22Rv1 (cell line): ENCODE measurements around the gene ASB2.

Source experiments
- H3K27ac ChIP-seq: fragments of 450-650 bp; 2 replicates; pipeline ENCODE4 v1.5.1; 2017
- CTCF ChIP-seq: fragments of 450-650 bp; IDR thresholded peaks from 2 replicates; pipeline ENCODE4 v1.5.1; 2017; ENCODE audit warnings: mild to moderate bottlenecking
- ZFX ChIP-seq: fragments of 450-650 bp; IDR thresholded peaks from 2 replicates; pipeline ENCODE4 v1.6.1; 2017; ENCODE audit warnings: antibody characterized with exemption, borderline replicate concordance

Gene ASB2

GRCh38 chr14:93977790-93978581 is 1.6 kb upstream of the ASB2 start:
- no peak overlapping the region for H3K27ac ChIP-seq

GRCh38 chr14:93977171-93977570 is 801 bp upstream of the ASB2 start:
- TF ChIP-seq ZFX = no peak
- TF ChIP-seq CTCF = no peak
- H3K27ac ChIP-seq = no peak overlapping the region

More at GRCh38 chr14:93977790-93978581, 1.6 kb upstream of the ASB2 start:
- no peak for TF ChIP-seq ZFX
- TF ChIP-seq CTCF = no peak

DNA sequence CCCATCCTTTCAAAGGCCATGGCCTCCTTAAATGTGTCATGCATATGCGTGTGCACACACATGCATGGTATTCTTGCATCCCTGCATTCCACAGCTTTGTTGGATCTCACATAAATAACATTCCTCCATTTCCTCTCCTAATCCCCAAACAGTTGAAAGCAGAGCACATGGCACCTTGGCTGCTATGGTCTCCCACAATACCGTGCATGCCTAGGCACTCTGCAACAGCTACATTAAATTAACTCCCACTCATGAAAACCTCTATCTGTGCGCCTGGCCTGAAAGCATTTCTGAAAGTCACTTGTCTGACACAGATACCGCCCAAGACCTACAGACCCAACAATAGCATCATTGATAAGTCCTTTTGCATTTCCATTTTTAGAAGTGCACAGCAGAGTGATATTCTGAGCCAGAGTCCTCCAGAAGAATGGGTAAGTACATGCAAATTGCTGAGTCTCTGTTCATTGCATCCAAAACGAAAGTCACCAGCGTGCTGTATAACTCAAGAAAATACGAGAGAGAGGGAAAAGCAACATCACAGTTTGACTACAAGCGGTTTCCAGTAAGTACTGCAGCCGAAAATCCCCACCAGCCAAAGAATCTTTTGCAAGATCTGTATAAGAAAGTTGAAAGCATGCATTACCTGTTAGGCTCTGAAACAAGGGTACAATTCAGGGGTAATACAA is 436 bp downstream of the ASB2 start:
- no peak overlapping the region for H3K27ac ChIP-seq
- TF ChIP-seq ZFX = no peak
- no peak for TF ChIP-seq CTCF

- H3K27ac ChIP-seq = no peak overlapping the region
- no peak for TF ChIP-seq CTCF
- no peak for TF ChIP-seq ZFX
Measured at GRCh38 chr14:93974833-93975232, 1.5 kb downstream of the ASB2 start.

DNA sequence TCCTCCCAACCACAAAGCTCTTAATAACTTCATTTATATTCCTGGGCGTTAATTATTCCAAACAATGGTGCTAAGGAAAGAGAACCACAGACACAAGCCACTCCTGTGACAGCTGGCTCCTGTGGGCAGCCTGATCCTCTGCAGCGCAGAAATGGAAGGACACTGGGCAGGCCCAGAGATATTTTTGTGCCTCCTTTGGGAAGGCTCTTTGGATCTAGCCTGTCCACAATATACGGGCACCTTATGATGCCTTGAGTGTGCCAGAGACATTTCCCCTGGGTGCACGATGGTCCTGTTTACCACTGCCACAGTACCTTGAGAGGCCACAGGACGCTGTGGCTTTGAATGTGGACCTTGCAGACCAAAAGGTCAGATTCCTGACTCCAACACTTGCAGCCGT is 2.1 kb downstream of the ASB2 start:
- TF ChIP-seq CTCF (no peak), ZFX (no peak)
- no peak overlapping the region for H3K27ac ChIP-seq

DNA sequence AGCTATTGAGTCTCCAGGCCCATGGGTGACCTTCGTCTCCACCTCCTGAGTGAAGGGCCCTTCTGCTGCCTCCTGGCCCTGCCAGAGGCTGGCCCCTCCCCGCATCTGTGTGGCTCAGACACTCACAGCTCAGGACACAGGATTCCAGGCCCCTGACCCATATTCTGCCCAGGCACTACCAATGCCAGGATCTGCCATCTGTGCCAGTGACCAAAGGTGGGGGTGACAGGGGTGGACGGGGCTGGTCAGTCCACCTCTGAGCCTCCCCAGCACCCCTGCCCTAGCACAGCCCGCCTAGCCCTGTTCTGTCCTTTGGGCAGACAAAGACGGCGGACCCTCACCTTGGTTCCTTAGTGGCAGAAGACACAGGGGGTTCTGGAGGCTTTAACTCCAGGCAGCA is 2.8 kb downstream of the ASB2 start:
- TF ChIP-seq CTCF (no peak), ZFX (no peak)

GRCh38 chr14:93972618-93973205 is 3.7 kb downstream of the ASB2 start:
- no peak for TF ChIP-seq CTCF
- no peak for TF ChIP-seq ZFX
- no peak overlapping the region for H3K27ac ChIP-seq

More for the DNA sequence above, 2.8 kb downstream of the ASB2 start:
- no peak overlapping the region for H3K27ac ChIP-seq
